DND-41 (cell line): ENCODE measurements around the gene MKX.

Experiments
- EZH2 ChIP-seq: IDR thresholded peaks from 3 replicates; pipeline ENCODE4 v1.6.1; 2012; ENCODE audit warnings: borderline replicate concordance, low read depth, mild to moderate bottlenecking, moderate library complexity, low read length, inconsistent platforms; ENCODE audit not compliant: severe bottlenecking
- TF ChIP-seq, protein P1 (sequence below): IDR thresholded peaks from 2 replicates; pipeline ENCODE4 v1.5.1; 2012; ENCODE audit warnings: borderline replicate concordance, low read length, moderate library complexity, mild to moderate bottlenecking; ENCODE audit not compliant: poor library complexity, severe bottlenecking; ENCODE audit errors: extremely low read depth

GRCh38 chr10:27655296-27655695, 90.3 kb downstream of the MKX start:
- TF ChIP-seq, protein P1, sequence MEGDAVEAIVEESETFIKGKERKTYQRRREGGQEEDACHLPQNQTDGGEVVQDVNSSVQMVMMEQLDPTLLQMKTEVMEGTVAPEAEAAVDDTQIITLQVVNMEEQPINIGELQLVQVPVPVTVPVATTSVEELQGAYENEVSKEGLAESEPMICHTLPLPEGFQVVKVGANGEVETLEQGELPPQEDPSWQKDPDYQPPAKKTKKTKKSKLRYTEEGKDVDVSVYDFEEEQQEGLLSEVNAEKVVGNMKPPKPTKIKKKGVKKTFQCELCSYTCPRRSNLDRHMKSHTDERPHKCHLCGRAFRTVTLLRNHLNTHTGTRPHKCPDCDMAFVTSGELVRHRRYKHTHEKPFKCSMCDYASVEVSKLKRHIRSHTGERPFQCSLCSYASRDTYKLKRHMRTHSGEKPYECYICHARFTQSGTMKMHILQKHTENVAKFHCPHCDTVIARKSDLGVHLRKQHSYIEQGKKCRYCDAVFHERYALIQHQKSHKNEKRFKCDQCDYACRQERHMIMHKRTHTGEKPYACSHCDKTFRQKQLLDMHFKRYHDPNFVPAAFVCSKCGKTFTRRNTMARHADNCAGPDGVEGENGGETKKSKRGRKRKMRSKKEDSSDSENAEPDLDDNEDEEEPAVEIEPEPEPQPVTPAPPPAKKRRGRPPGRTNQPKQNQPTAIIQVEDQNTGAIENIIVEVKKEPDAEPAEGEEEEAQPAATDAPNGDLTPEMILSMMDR, result no peak
- TF ChIP-seq EZH2, result no peak
